Measurements from ENCODE around the gene CDKL4.

GRCh38 chr2:39289609-39290008, 45.8 kb upstream of the CDKL4 start:
- TF ChIP-seq CTCF (IDR thresholded peaks at IDR 0.05) (no peak), POLR2A (IDR thresholded peaks at IDR 0.05) (no peak)
